GM10266 (cell line): Measurements from ENCODE around the gene KCTD1.

Experiments used
- DNase-seq: peaks from one replicate; pipeline ENCODE4 v3.0.0; 2012; ENCODE audit errors: extremely low spot score
- CTCF ChIP-seq: IDR thresholded peaks from 2 replicates; pipeline ENCODE4 v1.5.1; 2012; ENCODE audit warnings: mild to moderate bottlenecking, low read depth; ENCODE audit not compliant: control insufficient read depth, insufficient read depth; ENCODE audit errors: missing control alignments

KCTD1 gene

GRCh38 chr18:26453386-26453901 is 94.9 kb downstream of the KCTD1 start:
- TF ChIP-seq CTCF, result no peak
- no peak for DNase-seq

- no peak for TF ChIP-seq CTCF
- DNase-seq, result no peak
Measured at GRCh38 chr18:26450989-26451682, 97.2 kb downstream of the KCTD1 start.

GRCh38 chr18:26448714-26449159 is 99.6 kb downstream of the KCTD1 start:
- no peak for TF ChIP-seq CTCF
- DNase-seq, result no peak

- DNase-seq, result no peak
- no peak for TF ChIP-seq CTCF
Measured at GRCh38 chr18:26443853-26444252, 104.5 kb downstream of the KCTD1 start.

GRCh38 chr18:26442126-26442525 is 106.2 kb downstream of the KCTD1 start:
- TF ChIP-seq CTCF, result no peak
- DNase-seq, result no peak

GRCh38 chr18:26440644-26441043 is 107.7 kb downstream of the KCTD1 start:
- DNase-seq, result no peak
- no peak for TF ChIP-seq CTCF

GRCh38 chr18:26439537-26439936 is 108.8 kb downstream of the KCTD1 start:
- TF ChIP-seq CTCF, result no peak
- no peak for DNase-seq
